Esophagus muscularis mucosa (tissue), 4 donors: Measurements from ENCODE around the gene GLT1D1. TPM values are rescaled to one million over a fixed set of nuclear protein-coding genes. Genes with fewer than 3 reads are reported as not detected.
"Not testable (repeated sequence)": the region's sequence is repeated elsewhere in the genome, so short reads cannot be mapped to it uniquely, and the experiment has no call there.

Experiments
- DNase-seq: peaks from one replicate; pipeline ENCODE4 v3.0.0-alpha.2; 2017; ENCODE audit errors: extremely low spot score
- H3K27ac ChIP-seq, 4 donors: fragments of 200-600 bp; sonication (generic); replicated peaks in 1 of 4; 1 replicate in 3 of 4; 2 replicates in 1 of 4; pipeline ENCODE4 v1.5.1; 2016 to 2019; ENCODE audit warnings: mild to moderate bottlenecking in 1 of 4
- H3K27me3 ChIP-seq, 4 donors: fragments of 200-600 bp; sonication (generic); one replicate each; pipeline versions ENCODE4 v1.5.1 to v1.6.0; 2016 to 2019
- H3K36me3 ChIP-seq, 4 donors: fragments of 200-600 bp; sonication (generic); one replicate each; pipeline ENCODE4 v1.5.1; 2016 to 2019
- H3K4me1 ChIP-seq, 4 donors: fragments of 200-600 bp; sonication (generic); one replicate each; pipeline ENCODE4 v1.5.1; 2016 to 2019
- H3K4me3 ChIP-seq, 4 donors: fragments of 200-600 bp; sonication (generic); 1 replicate in 2 of 4; 2 replicates in 2 of 4; pipeline ENCODE4 v1.5.1; 2016 to 2019; ENCODE audit warnings: mild to moderate bottlenecking in 4 of 4, moderate library complexity in 1 of 4
- H3K9me3 ChIP-seq, 4 donors: fragments of 200-600 bp; sonication (generic); 1 replicate in 3 of 4; 2 replicates in 1 of 4; pipeline ENCODE4 v1.5.1; 2016 to 2019
- CTCF ChIP-seq, 3 experiments: fragments of 200-600 bp in 2 of 3; fragments of 450-650 bp in 1 of 3; sonication (generic) in 2 of 3; IDR thresholded peaks; one replicate each; pipeline ENCODE4 v1.5.1; 2017 to 2019; ENCODE audit warnings: antibody characterized with exemption in 3 of 3, mild to moderate bottlenecking in 2 of 3, moderate library complexity in 1 of 3
- EP300 ChIP-seq: sonication (generic); formaldehyde crosslinking; IDR thresholded peaks from one replicate; pipeline ENCODE4 v1.6.1; 2017; ENCODE audit warnings: antibody characterized with exemption
- POLR2A ChIP-seq: fragments of 450-650 bp; IDR thresholded peaks from one replicate; pipeline ENCODE4 v1.6.1; 2017; ENCODE audit warnings: antibody characterized with exemption, moderate library complexity, mild to moderate bottlenecking, low read depth
- POLR2AphosphoS5 ChIP-seq, 2 donors: sonication (generic); formaldehyde crosslinking; IDR thresholded peaks; one replicate each; pipeline ENCODE4 v1.6.1; 2017; ENCODE audit warnings: antibody characterized with exemption in 2 of 2
- WGBS: methylation state at CpG from one replicate; pipeline ENCODE4 v1.1.5; 2018; 5-methylcytosine and 5-hydroxymethylcytosine counted together
- intact Hi-C: fragments of 100-400 bp; cut with DNase I; formaldehyde crosslinking; loops from one replicate; pipeline ENCODE4 v1.15.1; 2023
- total RNA-seq, 4 donors: library from RNA; depleted of rRNA; stranded (reverse); fragments of >200 nt; gene quantifications; one replicate each; pipeline versions ENCODE4 v1.1.0 to v1.2.1, GENCODE V29; 2016

The GLT1D1 gene
- total RNA-seq, 4 donors from 2014 or later = under 0.01 to 1.5 (median 0.32) TPM

GRCh38 chr12:128848371-128848770, 4.9 kb upstream of the GLT1D1 start:
- TF ChIP-seq CTCF (IDR thresholded peaks at IDR 0.05) = no peak
- no peak for TF ChIP-seq EP300
- TF ChIP-seq POLR2A = no peak
- no peak for TF ChIP-seq POLR2AphosphoS5 (IDR thresholded peaks at IDR 0.05)
- peaks cover 0 to 16% (median 0%) of the 10 kb centered on the region in 4 donors for H3K27me3 ChIP-seq
- intact Hi-C loops = no loop called here
- H3K4me3 ChIP-seq = no peak overlapping the region
- no peaks in the 10 kb centered on the region for H3K36me3 ChIP-seq
- H3K4me1 ChIP-seq = peaks cover 0 to 4% (median 0%) of the 10 kb centered on the region in 4 donors
- no peak overlapping the region for H3K27ac ChIP-seq
- WGBS = 95% methylated on average over 14 of the region's 14 CpGs
- H3K9me3 ChIP-seq = no peaks in the 10 kb centered on the region
- DNase-seq = no peak

- Histone ChIP-seq H3K4me1 (peaks cover 0 to 13% (median 7%) of the 10 kb centered on the region in 4 donors), H3K27me3 (peaks cover 3 to 30% (median 8%) of the 10 kb centered on the region in 4 donors)
- DNase-seq, H3K9me3 ChIP-seq, H3K4me3 ChIP-seq, intact Hi-C loops, H3K36me3 ChIP-seq, H3K27ac ChIP-seq: not testable (repeated sequence)
- WGBS = 62% methylated on average over 6 of the region's 6 CpGs
Measured at GRCh38 chr12:128849806-128850205, 3.5 kb upstream of the GLT1D1 start.

- 74% methylated on average over 3 of the region's 3 CpGs for WGBS
- DNase-seq = no peak
- no peaks in the 10 kb centered on the region for H3K36me3 ChIP-seq
- H3K27ac ChIP-seq = no peak overlapping the region
- intact Hi-C loops = no loop called here
- H3K4me1 ChIP-seq = peaks cover 0 to 13% (median 7%) of the 10 kb centered on the region in 4 donors
- no peak overlapping the region for H3K4me3 ChIP-seq
- H3K27me3 ChIP-seq = peaks cover 3 to 35% (median 9%) of the 10 kb centered on the region in 4 donors
- no peaks in the 10 kb centered on the region for H3K9me3 ChIP-seq
- TF ChIP-seq EP300 (no peak), POLR2AphosphoS5 (IDR thresholded peaks at IDR 0.05) (no peak), POLR2A (no peak), CTCF (IDR thresholded peaks at IDR 0.05) (no peak)
Measured at GRCh38 chr12:128850400-128850799, 2.9 kb upstream of the GLT1D1 start.

GRCh38 chr12:128851429-128851828, 1.8 kb upstream of the GLT1D1 start:
- H3K27me3 ChIP-seq = peaks cover 3 to 41% (median 9%) of the 10 kb centered on the region in 4 donors
- H3K36me3 ChIP-seq, DNase-seq, H3K9me3 ChIP-seq, H3K4me3 ChIP-seq, H3K27ac ChIP-seq, intact Hi-C loops: not testable (repeated sequence)
- WGBS = 80% methylated on average over 7 of the region's 7 CpGs
- H3K4me1 ChIP-seq = peaks cover 0 to 13% (median 7%) of the 10 kb centered on the region in 4 donors

- intact Hi-C loops = no loop called here
- Histone ChIP-seq H3K36me3 (no peaks in the 10 kb centered on the region), H3K27me3 (peaks cover 3 to 41% (median 9%) of the 10 kb centered on the region in 4 donors), H3K4me1 (peaks cover 0 to 13% (median 7%) of the 10 kb centered on the region in 4 donors), H3K27ac (no peak overlapping the region), H3K9me3 (no peaks in the 10 kb centered on the region), H3K4me3 (no peak overlapping the region)
- no peak for DNase-seq
- 90% methylated on average over 8 of the region's 8 CpGs for WGBS
- TF ChIP-seq POLR2A (no peak), POLR2AphosphoS5 (IDR thresholded peaks at IDR 0.05) (no peak), EP300 (no peak), CTCF (IDR thresholded peaks at IDR 0.05) (no peak)
Measured at GRCh38 chr12:128852026-128852698, 1.1 kb upstream of the GLT1D1 start.
